ENCODE data around the gene SLC24A3. TPM values are rescaled to one million over a fixed set of nuclear protein-coding genes. Genes with fewer than 3 reads are reported as not detected.

Gene SLC24A3
- total RNA-seq, 3 donors from 2014 or later: 4.3 to 34.9 (median 5.7) TPM

DNA sequence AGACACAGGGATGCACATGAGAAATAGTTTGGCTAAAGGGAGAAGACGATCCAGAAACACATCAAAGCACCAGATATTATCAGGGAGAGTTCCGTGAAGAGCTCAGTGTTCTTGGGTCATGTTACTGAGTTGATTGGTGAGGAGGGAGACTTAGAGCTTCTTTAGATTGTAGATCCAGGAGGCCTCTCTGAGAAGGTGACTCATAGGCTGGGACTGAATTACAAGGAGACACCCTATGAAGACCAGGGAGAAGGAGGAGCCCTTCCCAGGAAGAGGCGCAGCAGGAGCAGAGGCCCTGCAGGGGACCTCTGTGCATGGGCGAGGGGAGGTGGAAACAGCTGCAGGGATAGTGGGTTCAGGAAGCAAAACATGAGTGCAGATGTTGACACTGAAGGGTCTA is 196.5 kb downstream of the SLC24A3 start:
- H3K4me1 ChIP-seq (ENCODE audit: low read depth): no peaks in the 10 kb centered on the region
- intact Hi-C loops (cut with DNase I, micrococcal nuclease): no loop called here
- H3K36me3 ChIP-seq (ENCODE audit: low read depth): no peaks in the 10 kb centered on the region
- no peak for DNase-seq
- TF ChIP-seq CTCF (IDR thresholded peaks at IDR 0.05): no peak
- no peak overlapping the region for H3K4me3 ChIP-seq
- ATAC-seq: no peak
- H3K9me3 ChIP-seq: no peaks in the 10 kb centered on the region

DNA sequence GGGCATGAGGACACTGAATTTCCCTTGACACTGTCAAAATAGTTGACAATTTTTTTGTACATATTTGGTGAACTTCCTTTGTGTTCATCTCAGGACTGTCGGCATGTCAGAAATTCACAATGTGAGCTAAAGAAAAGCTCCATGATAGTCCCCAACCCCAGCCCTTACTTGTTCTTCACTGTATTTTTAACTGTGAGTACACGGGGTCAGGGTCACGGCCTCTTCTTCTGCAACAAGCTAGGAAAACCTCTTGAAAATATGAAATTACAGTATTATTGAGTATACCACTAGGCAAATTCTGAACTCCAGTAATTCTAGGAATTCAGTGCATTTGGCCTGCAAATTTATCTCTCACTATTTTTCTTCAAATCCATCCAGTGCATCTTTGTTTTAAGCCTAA is 199.4 kb downstream of the SLC24A3 start:
- no peaks in the 10 kb centered on the region for H3K9me3 ChIP-seq
- no peak overlapping the region for H3K4me3 ChIP-seq
- intact Hi-C loops (cut with DNase I, micrococcal nuclease): no loop called here
- H3K36me3 ChIP-seq (ENCODE audit: low read depth): no peaks in the 10 kb centered on the region
- no peak for TF ChIP-seq CTCF (IDR thresholded peaks at IDR 0.05)
- DNase-seq (no peak), ATAC-seq (no peak)
- H3K4me1 ChIP-seq (ENCODE audit: low read depth): no peaks in the 10 kb centered on the region

GRCh38 chr20:19412254-19412653 is 199.8 kb downstream of the SLC24A3 start:
- Histone ChIP-seq H3K36me3 (ENCODE audit: low read depth) (no peaks in the 10 kb centered on the region), H3K4me3 (no peak overlapping the region), H3K9me3 (no peaks in the 10 kb centered on the region), H3K4me1 (ENCODE audit: low read depth) (no peaks in the 10 kb centered on the region)
- TF ChIP-seq CTCF (IDR thresholded peaks at IDR 0.05): no peak
- DNase-seq: no peak
- no peak for ATAC-seq
- intact Hi-C loops (cut with DNase I, micrococcal nuclease): no loop called here

GRCh38 chr20:19414600-19414999 is 202.2 kb downstream of the SLC24A3 start:
- no peak for ATAC-seq
- no peak for DNase-seq
- H3K36me3 ChIP-seq (ENCODE audit: low read depth): no peaks in the 10 kb centered on the region

GRCh38 chr20:19415786-19416185 is 203.3 kb downstream of the SLC24A3 start:
- intact Hi-C loops (cut with DNase I, micrococcal nuclease): no loop called here
- ATAC-seq (no peak), DNase-seq (no peak)
- Histone ChIP-seq H3K4me3 (no peak overlapping the region), H3K4me1 (ENCODE audit: low read depth) (no peaks in the 10 kb centered on the region), H3K36me3 (ENCODE audit: low read depth) (no peaks in the 10 kb centered on the region), H3K9me3 (no peaks in the 10 kb centered on the region)
- TF ChIP-seq CTCF (IDR thresholded peaks at IDR 0.05): no peak

More at GRCh38 chr20:19414600-19414999, 202.2 kb downstream of the SLC24A3 start:
- intact Hi-C loops (cut with DNase I, micrococcal nuclease): no loop called here
- Histone ChIP-seq H3K4me3 (no peak overlapping the region), H3K4me1 (ENCODE audit: low read depth) (no peaks in the 10 kb centered on the region), H3K9me3 (no peaks in the 10 kb centered on the region)
- no peak for TF ChIP-seq CTCF (IDR thresholded peaks at IDR 0.05)

DNA sequence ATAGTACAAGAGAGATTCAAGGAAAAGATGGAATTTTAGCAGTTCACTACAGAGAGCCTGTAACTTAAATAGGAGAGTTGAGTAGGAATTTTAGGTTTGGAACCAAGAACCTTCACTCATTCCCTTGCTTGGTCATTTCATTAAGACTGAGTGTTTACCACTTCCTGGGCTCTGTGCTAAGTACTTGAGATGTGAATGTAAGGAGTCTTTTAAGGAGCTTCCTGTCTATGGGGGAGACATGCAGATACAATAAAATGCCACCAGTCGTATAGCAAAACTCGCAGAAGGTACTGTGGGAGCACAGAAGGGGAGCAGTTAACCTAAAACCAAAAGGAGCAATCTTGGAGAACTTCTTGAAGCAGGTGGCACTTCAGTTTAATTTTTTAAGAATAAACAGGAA is 204.2 kb downstream of the SLC24A3 start:
- H3K4me1 ChIP-seq (ENCODE audit: low read depth): no peaks in the 10 kb centered on the region
- intact Hi-C loops (cut with DNase I, micrococcal nuclease): no loop called here
- H3K4me3 ChIP-seq: no peak overlapping the region
- H3K36me3 ChIP-seq (ENCODE audit: low read depth): no peaks in the 10 kb centered on the region
- DNase-seq (no peak), ATAC-seq (no peak)
- H3K9me3 ChIP-seq: no peaks in the 10 kb centered on the region
- no peak for TF ChIP-seq CTCF (IDR thresholded peaks at IDR 0.05)
